GM21390 (cell line): ENCODE results near the gene GJA8.
"Not testable (repeated sequence)": the region's sequence is repeated elsewhere in the genome, so short reads cannot be mapped to it uniquely, and the experiment has no call there.

Experiments used
- ATAC-seq: cut with Tn5 transposase; IDR thresholded peaks from one replicate; pipeline ENCODE4 v1.9.1; 2021; ENCODE audit not compliant: unreplicated experiment

GJA8 gene

DNA sequence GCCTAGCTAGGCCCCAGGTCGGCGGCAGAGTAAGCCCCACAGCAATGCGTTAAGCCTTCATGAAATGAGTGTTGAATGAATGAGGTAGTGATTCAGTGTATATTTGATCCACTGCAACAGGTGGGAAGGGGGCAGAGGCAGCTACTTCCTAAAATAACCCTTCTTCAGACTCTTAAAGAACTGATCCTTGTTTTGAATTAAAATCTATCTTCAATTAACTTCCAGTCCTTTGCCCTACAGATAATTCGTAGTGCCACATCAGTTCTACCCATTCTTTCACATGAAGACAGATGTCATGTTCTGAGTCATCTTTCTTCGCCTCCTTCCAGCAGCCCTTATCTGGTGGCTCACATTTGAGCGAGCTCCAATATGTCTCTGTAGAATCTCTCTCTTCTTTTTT is 24.6 kb downstream of the GJA8 start:
- not testable (repeated sequence) for ATAC-seq

DNA sequence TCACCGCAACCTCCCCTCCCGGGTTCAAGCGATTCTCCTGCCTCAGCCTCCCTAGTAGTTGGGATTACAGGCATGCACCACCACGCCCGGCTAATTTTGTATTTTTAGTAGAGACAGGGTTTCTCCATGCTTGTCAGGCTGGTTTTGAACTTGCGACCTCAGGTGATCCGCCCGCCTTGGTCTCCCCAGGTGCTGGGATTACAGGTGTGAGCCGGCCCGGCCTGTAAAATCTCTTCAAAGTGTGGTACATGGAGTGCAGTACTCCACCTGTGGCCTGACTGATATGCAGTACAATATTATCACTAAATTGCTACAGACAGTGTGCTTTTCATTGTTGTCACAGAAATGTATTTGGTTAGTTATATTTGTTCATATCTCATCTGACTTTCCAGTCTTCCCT is 25.1 kb downstream of the GJA8 start:
- ATAC-seq: not testable (repeated sequence)

DNA sequence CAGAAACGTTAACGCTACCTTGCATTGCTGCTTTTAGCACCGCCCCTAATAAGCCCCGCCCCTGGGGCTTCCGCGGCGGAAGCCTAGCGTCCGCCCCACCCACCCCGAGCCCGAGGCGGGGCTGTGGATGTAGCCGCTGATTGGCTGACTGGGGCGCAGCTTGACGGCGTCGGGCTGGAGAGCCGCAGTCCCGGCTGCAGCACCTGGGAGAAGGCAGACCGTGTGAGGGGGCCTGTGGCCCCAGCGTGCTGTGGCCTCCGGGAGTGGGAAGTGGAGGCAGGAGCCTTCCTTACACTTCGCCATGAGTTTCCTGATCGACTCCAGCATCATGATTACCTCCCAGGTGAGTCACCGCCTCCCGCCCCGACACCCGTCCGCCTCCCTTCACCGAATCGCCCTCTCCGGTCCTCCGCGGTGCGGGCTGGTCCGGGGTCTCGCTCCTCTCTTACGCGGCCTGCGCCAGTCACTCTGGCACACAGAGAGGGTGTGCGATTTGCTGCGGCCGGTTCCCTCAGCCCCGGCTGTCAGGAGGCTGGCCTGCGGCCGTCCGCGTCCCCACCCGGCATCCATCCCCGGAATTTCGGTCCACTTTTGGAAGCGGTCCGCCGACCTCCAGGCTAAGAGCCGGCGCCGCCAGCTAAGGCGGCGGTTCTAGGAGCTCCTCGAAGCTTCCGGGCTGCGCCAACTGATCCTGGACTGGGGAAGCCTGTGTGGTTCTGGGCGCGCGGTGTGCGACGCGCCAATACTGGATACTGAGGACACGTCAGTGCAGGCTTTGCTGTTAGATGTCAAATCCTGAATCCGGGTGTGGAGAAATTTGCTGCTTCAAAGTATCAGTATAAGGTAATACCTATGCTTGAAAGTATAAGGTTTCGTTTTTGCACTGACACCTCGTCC is 25.9 kb downstream of the GJA8 start, which contains the start of gene GPR89B:
GPR89B (plus strand) TSS at position 185 of the 897 bp plus-strand sequence; CDS start at position 302, 117 bp downstream.
- peak; percentile 97 for ATAC-seq

- ATAC-seq: not testable (repeated sequence)
Observed at GRCh38 chr1:147931137-147931536, 28.5 kb downstream of the GJA8 start.

DNA sequence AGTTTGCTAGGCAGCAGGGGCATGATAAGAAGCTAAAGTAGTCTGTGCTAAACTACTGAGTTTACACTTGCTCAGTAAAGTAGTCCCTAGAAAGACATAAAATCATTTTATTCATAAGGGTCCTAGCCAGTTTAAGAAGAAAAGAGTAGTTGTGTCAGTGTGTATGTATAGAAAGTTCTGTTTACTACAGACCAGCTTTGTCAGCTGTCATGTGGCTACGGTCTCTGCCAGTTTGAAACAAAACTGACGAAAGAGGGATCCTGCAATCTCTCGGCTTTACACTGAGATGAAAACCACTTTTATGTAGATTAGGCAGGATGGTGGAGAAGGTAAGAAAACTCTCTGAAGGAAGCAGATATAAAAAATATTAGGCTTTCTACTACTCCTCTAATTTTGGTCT is 32.7 kb downstream of the GJA8 start:
- not testable (repeated sequence) for ATAC-seq

GRCh38 chr1:147940456-147940855 is 37.9 kb downstream of the GJA8 start:
- ATAC-seq: not testable (repeated sequence)

GRCh38 chr1:147942563-147942962 is 40.0 kb downstream of the GJA8 start:
- ATAC-seq: not testable (repeated sequence)

- ATAC-seq: not testable (repeated sequence)
Observed at GRCh38 chr1:147949517-147949916, 46.9 kb downstream of the GJA8 start.
